Measurements from ENCODE around the gene THTPA. TPM values are rescaled to one million over a fixed set of nuclear protein-coding genes. Genes with fewer than 3 reads are reported as not detected.

Gene THTPA
- total and polyA plus RNA-seq, 9 of the 15 experiments (the other 6 are each of a cell fraction or from before 2014, with no cell fraction given) = 2.4 to 8.7 (median 5.2) TPM

DNA sequence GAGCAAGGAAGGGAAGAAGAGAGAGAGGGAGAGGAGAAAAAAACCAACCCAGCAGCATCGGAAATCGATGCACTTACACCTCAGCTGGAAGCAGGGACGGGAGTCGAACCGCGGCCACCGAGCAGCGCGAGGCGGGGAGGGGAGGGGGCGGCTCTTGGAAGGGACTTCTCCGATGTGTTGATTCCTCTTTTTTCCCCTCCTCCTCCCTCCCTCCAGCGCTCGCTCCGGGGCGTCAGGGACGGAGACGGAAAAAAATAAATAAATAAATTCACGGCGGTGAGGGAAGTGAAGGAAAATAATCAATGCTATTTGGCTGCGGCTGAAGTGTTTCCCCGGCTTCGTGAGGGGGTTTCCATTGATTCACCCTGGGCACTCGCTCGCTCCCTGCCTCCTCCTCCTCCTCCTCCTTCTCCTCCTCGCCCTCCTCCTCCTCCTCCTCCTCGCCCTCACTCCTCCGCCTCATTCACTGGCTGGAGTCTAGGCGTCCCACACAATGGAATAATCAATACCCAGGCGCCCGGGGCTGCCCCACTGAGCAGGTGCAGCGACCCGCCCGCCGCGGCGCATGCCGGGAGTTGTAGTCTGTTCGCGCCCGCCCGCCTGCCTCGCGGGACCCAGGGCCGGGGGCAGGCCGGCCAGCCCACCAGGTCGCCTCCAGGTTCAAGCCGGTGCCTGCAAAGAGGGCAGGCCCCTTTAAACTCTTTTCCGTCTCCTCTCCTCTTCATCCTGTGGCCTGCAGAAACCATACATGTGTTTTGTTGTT lies 4.6 kb upstream of the THTPA start, which contains the start of gene ZFHX2 (continued):
- TF ChIP-seq, protein P1, sequence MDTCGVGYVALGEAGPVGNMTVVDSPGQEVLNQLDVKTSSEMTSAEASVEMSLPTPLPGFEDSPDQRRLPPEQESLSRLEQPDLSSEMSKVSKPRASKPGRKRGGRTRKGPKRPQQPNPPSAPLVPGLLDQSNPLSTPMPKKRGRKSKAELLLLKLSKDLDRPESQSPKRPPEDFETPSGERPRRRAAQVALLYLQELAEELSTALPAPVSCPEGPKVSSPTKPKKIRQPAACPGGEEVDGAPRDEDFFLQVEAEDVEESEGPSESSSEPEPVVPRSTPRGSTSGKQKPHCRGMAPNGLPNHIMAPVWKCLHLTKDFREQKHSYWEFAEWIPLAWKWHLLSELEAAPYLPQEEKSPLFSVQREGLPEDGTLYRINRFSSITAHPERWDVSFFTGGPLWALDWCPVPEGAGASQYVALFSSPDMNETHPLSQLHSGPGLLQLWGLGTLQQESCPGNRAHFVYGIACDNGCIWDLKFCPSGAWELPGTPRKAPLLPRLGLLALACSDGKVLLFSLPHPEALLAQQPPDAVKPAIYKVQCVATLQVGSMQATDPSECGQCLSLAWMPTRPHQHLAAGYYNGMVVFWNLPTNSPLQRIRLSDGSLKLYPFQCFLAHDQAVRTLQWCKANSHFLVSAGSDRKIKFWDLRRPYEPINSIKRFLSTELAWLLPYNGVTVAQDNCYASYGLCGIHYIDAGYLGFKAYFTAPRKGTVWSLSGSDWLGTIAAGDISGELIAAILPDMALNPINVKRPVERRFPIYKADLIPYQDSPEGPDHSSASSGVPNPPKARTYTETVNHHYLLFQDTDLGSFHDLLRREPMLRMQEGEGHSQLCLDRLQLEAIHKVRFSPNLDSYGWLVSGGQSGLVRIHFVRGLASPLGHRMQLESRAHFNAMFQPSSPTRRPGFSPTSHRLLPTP (IDR thresholded peaks at IDR 0.05; ENCODE audit: borderline replicate concordance, extremely low read depth, insufficient read length) = peak; percentile 51
- TF ChIP-seq PHTF2 (CRISPR knock-in tag; IDR thresholded peaks at IDR 0.05) (no peak), ZNF830 (CRISPR knock-in tag; IDR thresholded peaks at IDR 0.05) (no peak), LCOR (CRISPR knock-in tag; IDR thresholded peaks at IDR 0.05) (no peak), ZNF57 (CRISPR knock-in tag; IDR thresholded peaks at IDR 0.05) (no peak), HDAC6 (IDR thresholded peaks at IDR 0.05; ENCODE audit: low read depth, low read length) (no peak), MAZ (CRISPR knock-in tag; conservative IDR thresholded peaks at IDR 0.05 in 1 of 2, IDR thresholded peaks at IDR 0.05 in 1 of 2) (0 out of 4 replicates have a peak, but pooled peaks of 1 of the 2 experiments have one; percentile 15), EZH2 (IDR thresholded peaks at IDR 0.05; ENCODE audit: borderline replicate concordance, low read depth, low read length) (no peak), ZNF696 (CRISPR knock-in tag; conservative IDR thresholded peaks at IDR 0.05) (no peak), ZNF551 (CRISPR knock-in tag; IDR thresholded peaks at IDR 0.05) (no peak), RFX7 (CRISPR knock-in tag; IDR thresholded peaks at IDR 0.05) (no peak), OTX1 (CRISPR knock-in tag; IDR thresholded peaks at IDR 0.05) (no peak), ZNF124 (CRISPR knock-in tag; IDR thresholded peaks at IDR 0.05) (no peak), MEIS2 (IDR thresholded peaks at IDR 0.05; ENCODE audit: partially characterized antibody) (no peak), GATA2 (CRISPR knock-in tag; IDR thresholded peaks at IDR 0.05) (no peak), POLR2H (tag; IDR thresholded peaks at IDR 0.05; ENCODE audit: low read depth) (no peak), CCNT2 (IDR thresholded peaks at IDR 0.05; ENCODE audit: borderline replicate concordance, extremely low read depth, insufficient read length, low read depth, low read length) (no peak), RHOXF2B (CRISPR knock-in tag; conservative IDR thresholded peaks at IDR 0.05) (no peak), CREM (IDR thresholded peaks at IDR 0.05; ENCODE audit: low read depth) (0 out of 2 replicates have a peak, but pooled peaks have one; percentile 12)
- TF ChIP-seq, protein P2, sequence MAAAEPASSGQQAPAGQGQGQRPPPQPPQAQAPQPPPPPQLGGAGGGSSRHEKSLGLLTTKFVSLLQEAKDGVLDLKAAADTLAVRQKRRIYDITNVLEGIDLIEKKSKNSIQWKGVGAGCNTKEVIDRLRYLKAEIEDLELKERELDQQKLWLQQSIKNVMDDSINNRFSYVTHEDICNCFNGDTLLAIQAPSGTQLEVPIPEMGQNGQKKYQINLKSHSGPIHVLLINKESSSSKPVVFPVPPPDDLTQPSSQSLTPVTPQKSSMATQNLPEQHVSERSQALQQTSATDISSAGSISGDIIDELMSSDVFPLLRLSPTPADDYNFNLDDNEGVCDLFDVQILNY (CRISPR knock-in tag; IDR thresholded peaks at IDR 0.05) = no peak
- TF ChIP-seq, protein P3, sequence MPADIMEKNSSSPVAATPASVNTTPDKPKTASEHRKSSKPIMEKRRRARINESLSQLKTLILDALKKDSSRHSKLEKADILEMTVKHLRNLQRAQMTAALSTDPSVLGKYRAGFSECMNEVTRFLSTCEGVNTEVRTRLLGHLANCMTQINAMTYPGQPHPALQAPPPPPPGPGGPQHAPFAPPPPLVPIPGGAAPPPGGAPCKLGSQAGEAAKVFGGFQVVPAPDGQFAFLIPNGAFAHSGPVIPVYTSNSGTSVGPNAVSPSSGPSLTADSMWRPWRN (IDR thresholded peaks at IDR 0.05; ENCODE audit: low read depth) = no peak
- TF ChIP-seq, protein P4, sequence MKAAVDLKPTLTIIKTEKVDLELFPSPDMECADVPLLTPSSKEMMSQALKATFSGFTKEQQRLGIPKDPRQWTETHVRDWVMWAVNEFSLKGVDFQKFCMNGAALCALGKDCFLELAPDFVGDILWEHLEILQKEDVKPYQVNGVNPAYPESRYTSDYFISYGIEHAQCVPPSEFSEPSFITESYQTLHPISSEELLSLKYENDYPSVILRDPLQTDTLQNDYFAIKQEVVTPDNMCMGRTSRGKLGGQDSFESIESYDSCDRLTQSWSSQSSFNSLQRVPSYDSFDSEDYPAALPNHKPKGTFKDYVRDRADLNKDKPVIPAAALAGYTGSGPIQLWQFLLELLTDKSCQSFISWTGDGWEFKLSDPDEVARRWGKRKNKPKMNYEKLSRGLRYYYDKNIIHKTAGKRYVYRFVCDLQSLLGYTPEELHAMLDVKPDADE (conservative IDR thresholded peaks at IDR 0.05; ENCODE audit: control insufficient read depth, low read depth, low read length) = 0 out of 2 replicates have a peak, but pooled peaks have one; percentile 29
- TF ChIP-seq, protein P5, sequence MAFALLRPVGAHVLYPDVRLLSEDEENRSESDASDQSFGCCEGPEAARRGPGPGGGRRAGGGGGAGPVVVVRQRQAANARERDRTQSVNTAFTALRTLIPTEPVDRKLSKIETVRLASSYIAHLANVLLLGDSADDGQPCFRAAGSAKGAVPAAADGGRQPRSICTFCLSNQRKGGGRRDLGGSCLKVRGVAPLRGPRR (CRISPR knock-in tag; IDR thresholded peaks at IDR 0.05) = no peak
